Activated CD8-positive, alpha-beta memory T cell treated with anti-CD3 and anti-CD28 coated beads, Interleukin-2, amount 50 U/mL, for 1 hour (primary cell): ENCODE measurements around the gene SSB.
"Not testable (repeated sequence)": the region's sequence is repeated elsewhere in the genome, so short reads cannot be mapped to it uniquely, and the experiment has no call there.

Experiments
- DNase-seq: peaks from one replicate; pipeline ENCODE4 v3.0.0-alpha.2; 2020; ENCODE audit errors: extremely low read depth

Gene SSB

DNA sequence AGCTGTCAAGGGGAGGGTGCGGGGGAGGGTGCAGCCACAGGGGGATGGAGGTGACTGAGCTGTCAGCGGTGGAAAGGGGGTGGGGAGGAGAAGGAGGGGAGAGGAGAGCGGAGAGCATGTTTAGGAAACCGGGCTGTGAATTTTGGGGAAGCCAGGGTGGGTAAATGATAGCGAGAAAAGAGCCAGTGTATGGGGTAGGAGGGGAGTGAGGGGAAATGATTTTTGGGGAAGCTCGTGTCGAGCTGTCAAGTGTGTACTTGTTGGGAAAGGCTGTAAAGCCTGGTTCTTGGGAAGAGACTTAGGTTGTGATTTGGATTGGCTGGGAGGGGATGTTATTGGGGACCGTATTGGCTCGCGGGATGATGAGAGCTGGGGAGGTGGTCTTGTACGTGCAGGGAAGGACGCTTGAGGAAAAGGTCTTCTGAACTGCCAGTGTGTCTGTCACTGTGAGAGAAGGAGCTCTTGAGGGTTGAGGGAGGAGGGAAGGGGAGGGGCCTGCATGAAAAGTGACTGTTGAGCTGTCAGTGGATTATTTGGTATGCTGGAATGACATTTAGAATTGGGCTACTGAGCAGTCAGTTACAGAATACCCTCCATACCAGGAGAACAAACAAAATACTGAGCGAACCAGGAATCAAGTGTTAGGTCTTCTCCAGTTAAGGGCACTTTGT, 29.6 kb downstream of the SSB start:
- DNase-seq = no peak

DNA sequence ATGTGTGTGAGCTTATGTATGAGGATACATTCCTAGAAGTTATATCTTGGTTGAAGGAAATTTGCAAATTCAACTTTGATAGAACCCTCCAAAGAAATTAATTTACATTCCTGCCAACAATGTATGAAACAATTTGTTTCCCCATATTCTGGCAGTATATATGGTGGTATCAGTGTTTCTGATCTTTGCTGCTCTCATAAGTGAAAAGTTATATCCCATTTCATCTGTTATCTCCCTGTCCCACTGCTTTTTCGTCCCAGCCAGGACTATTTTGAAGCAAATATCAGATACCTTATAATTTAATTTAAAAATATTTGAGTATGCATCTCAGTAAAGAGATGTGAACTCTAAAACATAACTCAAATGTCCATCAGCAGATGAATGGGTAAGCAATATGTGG, 35.7 kb downstream of the SSB start:
- no peak for DNase-seq

DNA sequence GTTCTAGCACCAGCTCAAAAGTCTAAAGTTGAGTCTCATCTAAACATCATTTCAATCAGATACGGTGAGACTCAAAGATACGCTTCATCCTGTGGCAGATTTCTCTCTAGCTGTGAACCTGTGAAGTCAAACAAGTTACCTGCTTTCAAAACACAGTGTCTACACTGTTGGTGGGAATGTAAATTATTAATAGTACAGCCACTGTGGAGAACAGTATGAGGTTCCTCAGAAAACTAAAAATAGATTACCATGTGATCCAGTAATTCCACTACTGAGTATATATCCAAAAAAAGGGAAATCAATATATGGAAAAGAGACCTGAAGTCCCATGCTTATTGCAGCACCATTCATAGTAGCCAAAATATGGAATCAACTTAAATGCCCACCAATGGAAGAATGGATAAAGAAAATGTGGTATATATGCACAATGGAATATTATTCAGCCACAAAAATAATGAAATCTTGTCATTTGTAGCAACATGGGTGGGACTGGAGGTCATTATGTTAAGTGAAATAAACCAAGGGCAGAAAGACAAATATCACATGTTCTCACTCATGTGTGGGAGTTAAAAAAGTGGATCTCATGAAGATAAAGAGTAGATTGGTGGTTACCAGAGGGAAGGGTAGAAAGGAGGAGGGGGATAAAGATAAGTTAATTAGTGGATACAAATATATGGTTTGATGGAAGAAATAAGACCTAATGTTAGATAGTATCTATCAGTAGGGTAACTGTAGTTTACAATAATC, 40.2 kb downstream of the SSB start:
- no peak for DNase-seq

DNA sequence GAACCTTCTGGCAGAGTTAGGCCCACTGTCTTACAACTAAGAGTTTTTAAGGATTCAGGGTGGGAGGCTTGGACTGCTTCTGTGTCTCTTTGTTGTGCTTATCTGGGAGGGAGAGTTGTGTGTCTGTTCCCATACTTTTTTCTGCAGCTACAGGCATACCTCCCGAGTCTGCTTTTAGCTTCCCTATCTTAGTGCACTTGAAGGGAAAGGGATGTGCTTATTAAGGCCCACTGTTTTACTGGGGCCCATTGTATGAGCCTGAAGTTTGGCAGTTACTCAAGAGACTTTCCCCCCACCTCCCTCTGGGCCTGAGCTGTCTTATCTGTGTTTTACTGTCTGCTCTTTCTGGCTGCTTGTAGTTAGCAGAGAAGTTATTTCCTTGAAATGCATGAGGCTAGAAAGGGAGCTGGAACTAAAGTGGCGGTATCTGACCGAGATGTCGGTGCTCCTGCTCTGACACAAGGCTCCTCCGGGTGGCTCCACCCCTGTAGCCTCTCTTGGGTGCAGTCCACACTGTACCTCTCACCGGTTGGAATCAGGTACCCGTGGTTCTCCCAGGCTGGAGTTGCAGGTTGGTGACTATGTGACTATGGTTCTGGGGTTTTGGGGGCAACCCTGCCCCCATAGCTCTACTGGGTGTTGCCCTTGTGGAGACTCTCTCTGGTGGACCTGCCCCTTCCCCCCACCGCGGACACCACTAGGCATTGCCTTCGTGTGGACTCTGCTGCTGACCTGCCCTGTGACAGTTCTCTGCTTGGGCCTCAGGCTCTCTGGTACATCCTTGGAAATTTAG, 41.5 kb downstream of the SSB start:
- no peak for DNase-seq

DNA sequence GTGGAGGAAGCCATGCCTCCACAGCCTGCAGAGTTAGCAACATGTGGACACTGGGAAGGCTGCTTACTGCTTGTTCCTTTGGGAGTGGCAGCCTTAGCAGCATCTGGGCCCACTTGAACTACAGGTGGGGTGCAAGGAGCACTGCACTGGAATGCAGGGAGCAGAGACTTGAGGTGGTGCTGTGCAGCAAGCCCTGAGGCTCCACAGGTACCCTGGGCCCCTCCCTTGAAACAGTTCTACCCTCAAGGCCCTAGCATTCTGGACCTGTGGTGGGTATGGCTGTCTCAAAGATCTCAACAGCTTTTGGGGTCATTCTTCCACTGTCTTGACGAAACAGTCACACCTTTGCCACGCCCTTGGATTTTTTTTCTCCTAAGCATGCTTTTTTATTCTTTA, 42.1 kb downstream of the SSB start:
- no peak for DNase-seq

DNA sequence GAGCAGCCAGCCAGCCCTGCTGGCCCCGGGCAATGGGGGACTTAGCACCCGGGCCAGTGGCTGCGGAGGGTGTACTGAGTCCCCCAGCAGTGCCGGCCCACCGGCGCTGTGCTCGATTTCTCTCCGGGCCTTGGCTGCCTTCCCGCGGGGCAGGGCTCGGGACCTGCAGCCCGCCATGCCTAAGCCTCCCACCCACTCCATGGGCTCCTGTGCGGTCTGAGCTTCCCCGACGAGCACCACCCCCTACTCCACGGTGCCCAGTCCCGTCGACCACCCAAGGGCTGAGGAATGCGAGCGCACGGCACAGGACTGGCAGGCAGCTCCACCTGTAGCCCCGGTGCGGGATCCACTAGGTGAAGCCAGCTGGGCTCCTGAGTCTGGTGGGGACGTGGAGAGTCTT, 43.0 kb downstream of the SSB start:
- DNase-seq = not testable (repeated sequence)

DNA sequence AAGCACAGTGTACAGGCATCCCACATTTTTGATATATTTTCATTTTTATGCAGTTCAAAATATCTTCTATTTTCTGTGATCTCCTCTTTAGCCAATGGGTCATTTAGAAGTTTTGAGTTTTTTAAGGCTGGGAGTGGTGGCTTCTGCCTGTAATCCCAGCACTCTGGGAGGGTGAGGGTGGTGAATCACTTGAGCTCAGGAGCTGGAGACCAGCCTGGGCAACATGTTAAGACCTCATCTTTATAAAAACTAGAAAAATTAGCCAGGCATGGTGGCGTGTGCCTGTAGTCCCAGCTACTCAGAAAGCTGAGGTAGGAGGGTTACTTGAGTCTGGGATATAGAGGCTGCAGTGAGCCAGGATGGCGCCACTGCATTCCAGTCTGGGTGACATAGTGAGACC, 46.3 kb downstream of the SSB start:
- no peak for DNase-seq

DNA sequence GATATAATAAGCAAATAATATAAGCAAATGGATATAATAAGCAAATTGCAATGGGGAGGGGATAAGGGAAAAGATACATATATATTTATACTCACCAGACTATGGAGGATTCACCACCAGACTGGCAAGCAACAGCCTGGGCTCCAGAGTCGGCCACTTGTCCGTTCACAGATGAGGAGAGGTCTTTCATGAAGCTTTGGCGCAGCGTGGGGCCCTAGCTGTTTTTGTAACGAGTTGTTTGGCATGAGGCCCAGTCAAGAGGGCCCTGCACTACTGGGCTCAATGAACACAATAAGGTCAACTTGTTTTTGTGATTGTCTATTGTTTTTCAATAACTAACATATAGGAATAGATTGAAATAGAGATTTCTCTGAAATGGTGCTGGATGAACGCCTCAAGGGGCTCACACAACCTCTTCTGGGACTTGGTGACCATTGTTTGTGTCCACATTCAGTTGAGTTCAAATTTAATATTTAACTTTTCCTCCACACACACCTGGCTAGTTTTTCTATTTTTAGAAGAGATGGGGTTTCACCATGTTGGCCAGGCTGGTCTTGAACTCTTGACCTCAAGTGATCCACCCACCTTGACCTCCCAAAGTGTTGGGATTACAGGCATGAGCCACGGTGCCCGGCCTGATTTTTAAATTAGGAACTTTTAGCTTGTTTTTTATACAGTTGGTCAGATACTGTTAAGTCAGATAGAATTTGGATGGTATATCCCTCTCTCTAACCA, 50.5 kb downstream of the SSB start:
- not testable (repeated sequence) for DNase-seq

DNA sequence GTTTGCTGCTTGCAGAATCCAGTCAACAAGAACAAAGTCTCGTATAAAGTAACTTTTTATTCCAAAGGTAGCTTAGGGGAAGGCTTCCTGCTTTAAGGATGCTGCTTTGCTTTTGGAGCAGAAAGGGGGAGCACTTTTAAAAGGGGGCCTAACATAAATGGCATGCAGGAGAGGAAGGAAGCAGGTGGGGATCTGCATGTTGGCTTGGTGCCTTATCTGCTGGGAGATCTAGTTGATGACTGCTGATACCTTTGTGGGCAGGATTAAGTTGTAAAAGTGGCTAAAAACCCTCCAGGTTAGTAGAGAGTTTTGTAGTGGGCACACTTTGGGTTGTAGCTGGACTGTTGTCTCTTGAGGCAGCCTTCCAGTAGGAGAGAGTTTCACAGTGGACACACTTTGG, 51.0 kb downstream of the SSB start:
- DNase-seq = no peak

DNA sequence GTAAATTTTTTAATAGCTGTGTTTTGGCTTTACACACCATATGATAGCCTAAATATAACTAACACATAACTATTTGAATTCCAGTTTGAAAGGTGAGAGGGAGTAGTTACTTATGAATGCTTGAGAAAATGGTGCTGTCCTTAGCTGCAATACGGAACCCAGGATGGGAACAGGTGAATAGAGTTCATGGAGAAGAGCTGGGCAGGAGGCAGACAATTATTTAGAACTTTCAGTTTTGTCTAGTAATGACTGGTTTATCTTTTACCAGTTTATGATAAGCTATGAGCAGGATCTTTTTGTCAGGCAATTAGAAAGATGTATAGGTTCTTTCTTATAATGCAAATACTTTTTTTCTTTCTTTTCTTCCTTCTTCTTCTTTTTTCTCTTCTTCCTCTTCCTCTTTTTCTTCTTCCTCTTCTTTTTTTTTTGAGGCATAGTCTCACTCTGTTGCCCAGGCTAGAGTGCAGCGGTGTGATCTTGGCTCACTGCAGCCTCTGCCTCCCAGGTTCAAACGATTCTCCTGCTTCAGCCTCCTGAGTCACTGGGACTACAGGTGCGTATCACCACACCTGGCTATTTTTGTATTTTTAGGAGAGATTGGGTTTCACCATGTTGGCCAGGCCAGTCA, 54.5 kb downstream of the SSB start:
- no peak for DNase-seq

DNA sequence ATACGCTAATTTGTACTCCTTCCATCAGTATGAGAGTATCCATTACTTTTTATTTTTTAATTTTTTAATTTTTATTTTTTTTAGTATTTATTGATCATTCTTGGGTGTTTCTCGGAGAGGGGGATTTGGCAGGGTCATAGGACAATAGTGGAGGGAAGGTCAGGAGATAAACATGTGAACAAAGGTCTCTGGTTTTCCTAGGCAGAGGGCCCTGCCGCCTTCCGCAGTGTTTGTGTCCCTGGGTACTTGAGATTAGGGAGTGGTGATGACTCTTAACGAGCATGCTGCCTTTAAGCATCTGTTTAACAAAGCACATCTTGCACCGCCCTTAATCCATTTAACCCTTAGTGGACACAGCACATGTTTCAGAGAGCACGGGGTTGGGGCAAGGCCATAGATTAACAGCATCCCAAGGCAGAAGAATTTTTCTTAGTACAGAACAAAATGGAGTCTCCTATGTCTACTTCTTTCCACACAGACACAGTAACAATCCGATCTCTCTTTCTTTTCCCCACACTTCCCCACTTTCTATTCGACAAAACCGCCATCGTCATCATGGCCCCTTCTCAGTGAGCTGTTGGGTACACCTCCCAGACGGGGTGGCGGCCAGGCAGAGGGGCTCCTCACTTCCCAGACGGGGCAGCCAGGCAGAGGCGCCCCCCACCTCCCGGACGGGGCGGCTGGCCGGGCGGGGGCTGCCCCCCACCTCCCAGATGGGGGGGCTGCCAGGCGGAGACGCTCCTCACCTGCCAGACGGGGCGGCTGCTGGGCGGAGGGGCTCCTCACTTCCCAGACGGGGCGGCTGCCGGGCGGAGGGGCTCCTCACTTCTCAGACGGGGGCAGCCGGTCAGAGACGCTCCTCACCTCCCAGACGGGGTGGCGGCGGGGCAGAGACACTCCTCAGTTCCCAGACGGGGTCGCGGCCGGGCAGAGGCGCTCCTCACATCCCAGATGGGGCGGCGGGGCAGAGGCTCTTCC, 56.9 kb downstream of the SSB start:
- not testable (repeated sequence) for DNase-seq

DNA sequence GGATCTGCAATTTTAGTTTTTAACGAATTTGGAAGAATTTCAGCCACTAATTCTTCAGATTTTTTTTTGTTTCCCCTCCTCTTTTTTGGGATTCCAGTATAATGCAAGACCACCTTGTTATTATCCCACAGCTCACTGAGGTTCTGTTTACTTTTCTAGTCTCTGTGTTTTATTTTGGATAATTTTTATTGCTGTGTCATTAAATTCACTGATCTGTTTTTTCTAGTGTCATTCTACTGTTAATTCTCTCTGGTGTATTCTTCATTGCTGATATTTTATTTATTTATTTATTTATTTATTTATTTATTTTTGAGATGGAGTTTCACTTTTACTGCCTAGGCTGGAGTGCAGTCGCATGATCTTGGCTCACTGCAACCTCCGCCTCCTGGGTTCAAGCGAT, 60.8 kb downstream of the SSB start:
- no peak for DNase-seq

DNA sequence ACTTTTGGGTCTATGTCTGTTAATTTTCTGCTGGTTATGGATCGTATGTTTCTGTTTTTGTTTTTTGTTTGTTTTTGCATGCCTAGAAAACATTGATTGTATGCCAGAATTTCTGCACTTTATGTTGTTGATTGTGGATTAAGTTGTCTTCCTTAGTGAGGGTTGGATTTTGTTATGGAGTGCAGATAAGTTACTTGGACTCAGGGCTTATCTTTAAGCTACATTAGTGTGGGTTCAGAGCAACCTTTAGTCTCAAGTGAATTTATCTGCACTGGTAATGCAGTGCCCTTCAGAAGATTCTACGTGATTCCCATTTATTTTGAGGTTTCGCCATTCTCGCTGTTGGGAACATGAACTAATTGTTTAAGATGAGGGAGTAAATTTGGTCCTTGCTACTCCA, 61.5 kb downstream of the SSB start:
- no peak for DNase-seq
